Measurements from ENCODE around the gene RMC1.

The RMC1 gene

GRCh38 chr18:23494992-23495391 is 8.3 kb upstream of the RMC1 start:
- no peak for DNase-seq (ENCODE audit: low read depth in 1 of 2, low spot score in 1 of 2)
- Histone ChIP-seq H3K27ac (replicated peaks) (no peak overlapping the region), H3K27me3 (ENCODE audit: insufficient read depth, poor library complexity, severe bottlenecking) (no peaks in the 10 kb centered on the region), H3K4me3 (replicated peaks; ENCODE audit: insufficient read depth, low read length) (no peak overlapping the region)
- no peak for TF ChIP-seq REST (IDR thresholded peaks at IDR 0.05; ENCODE audit: insufficient replicate concordance, low read depth)
- TF ChIP-seq GABPA (IDR thresholded peaks at IDR 0.05; ENCODE audit: low read depth), result no peak
- no peak for TF ChIP-seq CTCF (IDR thresholded peaks at IDR 0.05; ENCODE audit: insufficient read depth, low read length)
- no peak for TF ChIP-seq POLR2AphosphoS5 (IDR thresholded peaks at IDR 0.05; ENCODE audit: low read depth)

GRCh38 chr18:23495723-23496440 is 7.4 kb upstream of the RMC1 start:
- DNase-seq (ENCODE audit: low read depth in 1 of 2, low spot score in 1 of 2), result no peak
- no peak for TF ChIP-seq GABPA (IDR thresholded peaks at IDR 0.05; ENCODE audit: low read depth)
- no peak for TF ChIP-seq POLR2AphosphoS5 (IDR thresholded peaks at IDR 0.05; ENCODE audit: low read depth)
- no peak for TF ChIP-seq SPI1 (IDR thresholded peaks at IDR 0.05; ENCODE audit: borderline replicate concordance, low read depth)
- TF ChIP-seq REST (IDR thresholded peaks at IDR 0.05; ENCODE audit: insufficient replicate concordance, low read depth), result no peak
- TF ChIP-seq CTCF (IDR thresholded peaks at IDR 0.05; ENCODE audit: insufficient read depth, low read length), result no peak
- Histone ChIP-seq H3K4me3 (replicated peaks; ENCODE audit: insufficient read depth, low read length) (no peak overlapping the region), H3K27me3 (ENCODE audit: insufficient read depth, poor library complexity, severe bottlenecking) (no peaks in the 10 kb centered on the region), H3K27ac (replicated peaks) (no peak overlapping the region)

- TF ChIP-seq CTCF (IDR thresholded peaks at IDR 0.05; ENCODE audit: insufficient read depth, low read length) (no peak), SPI1 (IDR thresholded peaks at IDR 0.05; ENCODE audit: borderline replicate concordance, low read depth) (no peak), GABPA (IDR thresholded peaks at IDR 0.05; ENCODE audit: low read depth) (no peak), REST (IDR thresholded peaks at IDR 0.05; ENCODE audit: insufficient replicate concordance, low read depth) (no peak), POLR2AphosphoS5 (IDR thresholded peaks at IDR 0.05; ENCODE audit: low read depth) (no peak)
- Histone ChIP-seq H3K4me3 (replicated peaks; ENCODE audit: insufficient read depth, low read length) (no peak overlapping the region), H3K27me3 (ENCODE audit: insufficient read depth, poor library complexity, severe bottlenecking) (no peaks in the 10 kb centered on the region), H3K27ac (replicated peaks) (peak overlapping the region; percentile 76)
- DNase-seq (ENCODE audit: low read depth in 1 of 2, low spot score in 1 of 2), result no peak
Measured at GRCh38 chr18:23498117-23498516, 5.2 kb upstream of the RMC1 start.
